Measurements from ENCODE around the gene HYAL3. TPM values are rescaled to one million over a fixed set of nuclear protein-coding genes. Genes with fewer than 3 reads are reported as not detected.

HYAL3 gene
- total RNA-seq, 1 experiment from 2014 or later, result 10.3 TPM

DNA sequence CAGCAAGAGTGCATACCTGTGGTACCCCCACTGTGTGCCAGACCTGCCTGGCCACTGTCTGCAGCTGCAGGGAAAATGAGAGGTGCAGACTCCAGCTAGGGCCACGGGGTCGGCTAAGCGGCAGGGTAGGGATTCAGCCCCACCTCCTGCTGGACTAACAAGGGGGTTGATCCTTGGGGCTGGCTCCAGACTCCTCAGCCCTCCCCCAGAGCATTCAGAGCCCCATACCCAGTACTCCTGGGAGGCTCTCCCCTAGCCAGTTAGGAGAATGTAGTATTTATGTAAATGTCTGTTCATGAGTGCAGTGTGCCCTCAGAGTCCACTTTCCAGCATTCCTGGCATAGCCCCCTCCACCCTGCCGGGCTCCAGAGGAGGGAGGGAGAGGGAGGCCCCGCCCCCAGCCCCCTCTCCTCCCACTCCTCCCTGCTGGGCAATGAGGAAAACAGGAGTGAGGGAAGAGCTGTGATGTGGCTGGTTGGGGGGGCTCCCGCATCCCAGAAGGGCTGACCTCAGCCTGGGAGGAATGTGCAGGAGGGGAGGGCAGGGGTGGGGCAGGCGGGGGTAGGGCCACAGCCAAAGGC, 34.7 kb downstream of the HYAL3 start (continued):
- no peak for TF ChIP-seq ZNF274 (IDR thresholded peaks at IDR 0.05; ENCODE audit: low read depth, low read length)
- TF ChIP-seq TCF7L2 (IDR thresholded peaks at IDR 0.05; ENCODE audit: borderline replicate concordance, extremely low read depth, insufficient read depth, insufficient read length), result no peak
- TF ChIP-seq POLR2AphosphoS5 (IDR thresholded peaks at IDR 0.05; ENCODE audit: low read depth, low read length), result no peak; the same call in 1 of the 2 replicates
- no peak for TF ChIP-seq RAD21 (IDR thresholded peaks at IDR 0.05; ENCODE audit: low read depth)

DNA sequence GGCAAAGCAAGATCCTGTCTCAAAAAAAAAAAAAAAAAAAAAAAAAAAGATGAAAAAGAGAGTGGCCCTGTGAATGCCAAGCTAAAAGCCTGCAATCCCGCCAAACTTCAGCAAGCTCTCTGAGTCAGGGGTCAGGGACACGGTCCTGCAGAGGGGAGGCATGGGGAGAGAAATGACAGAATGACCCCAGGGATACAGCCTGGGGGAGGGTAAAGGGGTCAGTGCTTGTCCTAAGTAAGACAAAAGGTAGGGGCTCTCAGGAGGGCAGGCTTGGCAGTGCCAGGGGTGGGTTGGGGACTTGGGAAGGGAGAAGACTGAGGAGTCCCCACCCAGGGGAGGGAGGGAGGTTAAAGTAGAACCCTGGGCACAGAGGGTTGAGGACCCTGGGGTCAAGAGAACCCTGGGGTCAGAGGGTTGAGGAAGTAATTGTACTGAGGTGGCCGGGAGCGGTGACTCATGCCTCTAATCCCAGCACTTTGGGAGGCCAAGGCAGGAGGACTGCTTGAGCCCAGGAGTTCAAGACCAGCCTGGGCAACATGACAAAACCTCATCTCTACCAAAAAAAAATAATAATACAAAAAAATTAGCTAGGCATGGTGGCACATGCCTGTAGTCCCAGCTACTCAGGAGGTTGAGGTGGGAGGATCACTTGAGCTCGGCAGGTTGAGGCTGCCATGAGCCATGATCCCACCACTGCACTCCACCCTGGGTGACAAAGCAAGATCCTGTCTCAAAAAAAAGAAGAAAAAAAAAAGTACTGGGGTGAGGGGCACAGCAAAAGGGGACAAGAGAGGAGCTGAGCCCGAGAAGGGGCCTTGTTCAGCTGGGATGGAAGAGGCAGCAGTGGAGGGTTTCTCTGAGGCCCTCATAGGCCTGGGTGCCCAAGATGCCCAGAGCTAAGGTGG, 35.5 kb downstream of the HYAL3 start:
- DNase-seq (ENCODE audit: low read depth, low spot score) (no peak), ATAC-seq (no peak)
- RAD21 ChIA-PET (ENCODE audit: low non-redundant PET in 1 of 2, low total read pairs in 2 of 2, uncharacterized antibody in 2 of 2, unreplicated experiment in 2 of 2), result no interaction called here
- Histone ChIP-seq H3K36me3 (ENCODE audit: control insufficient read depth in 1 of 2, insufficient read depth in 2 of 2, low read length in 2 of 2) (no peaks in the 10 kb centered on the region), H2AFZ (ENCODE audit: low read depth, low read length, poor library complexity, severe bottlenecking) (no peak overlapping the region), H3K79me2 (ENCODE audit: insufficient read depth, low read length) (no peaks in the 10 kb centered on the region), H4K20me1 (ENCODE audit: insufficient read depth) (no peaks in the 10 kb centered on the region), H3K9ac (ENCODE audit: low read length) (peak overlapping the region; percentile 62), H3K9me2 (ENCODE audit: insufficient read depth) (no peaks in the 10 kb centered on the region), H3K9me3 (ENCODE audit: control insufficient read depth in 1 of 2, insufficient read depth in 1 of 2, low read depth in 1 of 2, low read length in 2 of 2) (no peaks in the 10 kb centered on the region), H3K27me3 (ENCODE audit: insufficient read depth, low read length) (no peaks in the 10 kb centered on the region), H3K4me3 (replicated peaks in 1 of 2; ENCODE audit: low read depth in 1 of 2, low read length in 2 of 2) (peak overlapping the region; percentile 16 to 36), H3K27ac (ENCODE audit: low read depth, low read length) (peak overlapping the region; percentile 86), H3K4me1 (ENCODE audit: control insufficient read depth in 1 of 2, insufficient read depth in 2 of 2, low read length in 2 of 2) (peaks cover 66 to 95% of the 10 kb centered on the region in 2 experiments), H3K4me2 (ENCODE audit: low read length) (peak overlapping the region; percentile 80)
- POLR2A ChIA-PET, result interaction anchor here (0.9 to 2.5 kb wide), 5 partner anchors 16 to 35 kb away, joined by 3 to 9 read pairs (median 4); partner anchors contain the start of genes GNAI2, HYAL3, LSMEM2 and NAA80
- TF ChIP-seq, protein P1, sequence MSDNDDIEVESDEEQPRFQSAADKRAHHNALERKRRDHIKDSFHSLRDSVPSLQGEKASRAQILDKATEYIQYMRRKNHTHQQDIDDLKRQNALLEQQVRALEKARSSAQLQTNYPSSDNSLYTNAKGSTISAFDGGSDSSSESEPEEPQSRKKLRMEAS (IDR thresholded peaks at IDR 0.05), result no peak
- TF ChIP-seq ELF1 (IDR thresholded peaks at IDR 0.05; ENCODE audit: borderline replicate concordance, low read depth) (no peak), SP1 (IDR thresholded peaks at IDR 0.05; ENCODE audit: low read depth) (no peak), CEBPB (IDR thresholded peaks at IDR 0.05; ENCODE audit: low read depth) (no peak), JUND (IDR thresholded peaks at IDR 0.05) (no peak), ZNF274 (IDR thresholded peaks at IDR 0.05; ENCODE audit: low read depth, low read length) (no peak), FOSL1 (IDR thresholded peaks at IDR 0.05; ENCODE audit: low read depth) (no peak)
- TF ChIP-seq, protein P2, sequence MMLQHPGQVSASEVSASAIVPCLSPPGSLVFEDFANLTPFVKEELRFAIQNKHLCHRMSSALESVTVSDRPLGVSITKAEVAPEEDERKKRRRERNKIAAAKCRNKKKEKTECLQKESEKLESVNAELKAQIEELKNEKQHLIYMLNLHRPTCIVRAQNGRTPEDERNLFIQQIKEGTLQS (IDR thresholded peaks at IDR 0.05), result no peak
- BruUV-seq (replicated peaks), result no TSS peak
- intact Hi-C loops (cut with micrococcal nuclease), result no loop called here
- CTCF ChIA-PET, result interaction anchor here (0.6 to 2.9 kb wide), 6 partner anchors 17 to 84 kb away, joined by 3 to 23 read pairs (median 6); partner anchors contain the start of gene HYAL1

Measured in HCT116 (cell line).